GM21367 (cell line): ENCODE data around the gene CDK5.
A peak's percentile ranks its signal among the peaks of the same experiment; 100 is the strongest.
"Not testable (repeated sequence)": the region's sequence is repeated elsewhere in the genome, so short reads cannot be mapped to it uniquely, and the experiment has no call there.

ENCODE experiments used
- ATAC-seq: cut with Tn5 transposase; IDR thresholded peaks from one replicate; pipeline ENCODE4 v1.9.1; 2021; ENCODE audit not compliant: unreplicated experiment

Gene CDK5

DNA sequence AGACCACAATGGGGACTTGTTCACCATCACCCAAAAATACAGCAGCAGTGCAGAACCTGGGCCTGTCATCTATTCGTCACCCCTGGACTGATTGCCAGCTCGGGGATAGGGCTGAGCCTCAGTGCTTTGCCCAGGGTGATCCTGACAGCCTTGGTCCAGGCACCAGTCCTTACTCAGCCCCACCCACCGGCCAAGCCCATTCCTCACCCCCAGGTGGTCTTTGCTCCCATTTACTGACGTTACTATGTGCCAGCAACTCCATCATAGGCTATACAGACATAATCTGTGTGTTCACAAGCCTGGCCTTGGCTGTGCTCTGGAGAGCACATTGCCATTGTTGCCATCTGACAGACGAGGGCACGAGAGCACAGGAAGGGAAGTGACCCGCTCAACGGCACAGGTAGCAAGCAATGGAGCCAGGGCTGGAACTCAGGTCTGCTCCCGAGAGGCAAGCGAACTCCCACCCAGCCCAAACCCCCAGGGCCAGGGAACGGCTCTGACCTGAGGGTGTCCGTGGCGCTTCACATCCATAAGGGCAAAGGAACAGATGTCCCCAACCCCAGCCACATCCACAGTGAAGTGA, 40.2 kb downstream of the CDK5 start:
- no peak for ATAC-seq

DNA sequence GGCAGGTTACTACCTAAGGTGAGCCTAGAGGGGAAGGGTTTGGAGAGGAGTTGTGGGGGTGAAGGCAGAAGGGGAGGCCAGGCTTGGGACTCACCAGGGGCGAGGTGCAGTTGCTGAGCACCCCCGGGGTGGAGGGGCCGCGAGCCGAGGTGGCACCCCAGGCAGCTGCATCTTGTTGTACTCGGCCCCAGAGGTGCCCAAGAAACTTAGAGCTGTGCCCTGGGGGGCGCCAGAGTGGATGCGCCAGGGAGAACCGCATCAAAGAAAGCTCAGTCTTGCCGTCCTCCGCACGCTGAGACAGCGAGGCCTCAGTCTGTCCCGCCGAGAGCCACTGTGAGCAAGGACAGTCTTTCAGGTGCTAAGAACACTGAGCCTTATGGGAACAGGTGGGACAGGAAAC, 40.8 kb downstream of the CDK5 start:
- no peak for ATAC-seq

DNA sequence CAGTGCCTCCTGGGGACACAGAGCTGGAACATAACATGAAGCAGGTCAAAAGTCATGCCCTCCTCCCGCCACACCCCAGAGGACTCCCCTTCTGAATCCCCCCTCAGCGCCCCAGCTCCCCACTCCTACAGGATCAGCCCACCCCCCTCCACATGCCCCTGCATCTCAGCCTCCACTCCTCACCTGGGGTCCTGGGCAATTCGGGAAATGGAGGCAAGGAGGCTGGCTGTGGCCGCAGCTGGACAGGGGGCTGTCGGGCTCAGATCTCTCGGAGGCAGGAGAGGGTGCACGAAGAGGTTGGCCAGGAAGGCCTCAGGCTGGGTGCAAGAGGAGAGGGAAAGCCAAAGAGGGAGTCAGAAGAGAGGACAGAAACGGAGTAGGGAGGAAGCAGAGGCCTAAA, 41.2 kb downstream of the CDK5 start:
- no peak for ATAC-seq

DNA sequence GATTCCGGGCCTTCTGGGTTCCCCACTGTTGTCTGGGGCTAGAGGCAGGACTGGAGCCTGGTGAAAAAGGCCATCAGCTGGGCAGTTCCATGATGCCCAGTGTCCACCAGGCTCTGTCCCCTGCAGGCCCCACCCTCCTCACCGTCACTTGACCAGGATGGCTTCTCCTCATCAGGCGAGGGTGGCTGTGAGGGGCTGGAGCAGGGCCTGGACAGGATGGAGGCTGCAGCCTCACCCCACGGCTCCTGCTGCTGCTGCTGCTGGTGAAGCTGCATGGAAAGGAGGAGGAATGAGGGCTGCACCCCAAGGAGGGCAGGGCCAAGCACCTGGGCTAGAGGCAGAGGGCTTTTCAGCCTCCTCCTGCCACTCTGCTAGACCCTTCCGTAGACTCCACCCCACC, 41.7 kb downstream of the CDK5 start:
- ATAC-seq = no peak

DNA sequence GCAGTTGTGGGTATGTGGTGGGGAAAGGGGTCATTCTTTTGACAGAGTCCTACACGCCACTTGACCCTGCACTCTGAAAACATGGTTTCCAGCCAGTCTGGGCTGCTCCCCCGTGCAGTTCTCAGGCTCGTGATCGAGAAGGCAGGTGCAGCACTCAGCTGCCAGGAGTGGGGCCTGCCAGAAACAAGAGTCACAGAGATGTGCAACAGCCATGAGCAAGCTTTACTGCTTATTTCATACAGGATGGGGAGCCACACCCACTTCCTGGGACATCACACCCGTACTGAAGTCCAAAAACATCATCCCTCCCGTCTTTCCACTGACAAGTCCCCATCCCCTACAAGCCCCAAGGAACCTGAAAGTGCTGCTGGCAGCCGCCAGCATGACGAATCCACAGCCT, 42.7 kb downstream of the CDK5 start:
- no peak for ATAC-seq

DNA sequence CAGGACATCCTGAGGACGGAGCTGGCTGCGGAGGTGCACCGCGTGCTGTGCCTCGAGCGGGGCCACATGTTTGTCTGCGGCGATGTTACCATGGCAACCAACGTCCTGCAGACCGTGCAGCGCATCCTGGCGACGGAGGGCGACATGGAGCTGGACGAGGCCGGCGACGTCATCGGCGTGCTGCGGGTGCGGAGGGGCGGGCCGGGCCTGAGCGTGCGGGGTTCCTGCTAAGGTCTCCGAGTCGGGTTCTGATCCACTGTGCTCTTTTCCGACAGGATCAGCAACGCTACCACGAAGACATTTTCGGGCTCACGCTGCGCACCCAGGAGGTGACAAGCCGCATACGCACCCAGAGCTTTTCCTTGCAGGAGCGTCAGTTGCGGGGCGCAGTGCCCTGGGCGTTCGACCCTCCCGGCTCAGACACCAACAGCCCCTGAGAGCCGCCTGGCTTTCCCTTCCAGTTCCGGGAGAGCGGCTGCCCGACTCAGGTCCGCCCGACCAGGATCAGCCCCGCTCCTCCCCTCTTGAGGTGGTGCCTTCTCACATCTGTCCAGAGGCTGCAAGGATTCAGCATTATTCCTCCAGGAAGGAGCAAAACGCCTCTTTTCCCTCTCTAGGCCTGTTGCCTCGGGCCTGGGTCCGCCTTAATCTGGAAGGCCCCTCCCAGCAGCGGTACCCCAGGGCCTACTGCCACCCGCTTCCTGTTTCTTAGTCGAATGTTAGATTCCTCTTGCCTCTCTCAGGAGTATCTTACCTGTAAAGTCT, 43.8 kb downstream of the CDK5 start:
- peak; percentile 56 for ATAC-seq

DNA sequence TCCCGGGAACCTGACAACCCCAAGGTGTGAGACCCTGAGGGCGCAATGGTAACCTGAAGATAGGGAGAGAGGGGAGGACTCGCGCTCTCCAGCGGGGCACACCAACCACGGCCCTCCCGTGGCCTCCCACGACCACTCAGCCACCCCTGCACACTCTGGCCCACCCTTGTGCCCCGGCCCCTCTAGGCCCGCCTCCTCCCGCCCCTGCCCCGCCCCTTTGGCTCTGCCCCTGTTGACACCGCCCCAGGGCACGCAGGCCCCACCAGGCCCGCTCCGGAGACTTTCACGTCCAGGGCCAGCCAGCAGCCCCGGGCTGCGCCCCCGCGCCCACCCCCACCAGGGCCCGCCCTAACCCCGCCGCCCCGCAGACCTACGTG, 44.4 kb downstream of the CDK5 start:
- no peak for ATAC-seq

DNA sequence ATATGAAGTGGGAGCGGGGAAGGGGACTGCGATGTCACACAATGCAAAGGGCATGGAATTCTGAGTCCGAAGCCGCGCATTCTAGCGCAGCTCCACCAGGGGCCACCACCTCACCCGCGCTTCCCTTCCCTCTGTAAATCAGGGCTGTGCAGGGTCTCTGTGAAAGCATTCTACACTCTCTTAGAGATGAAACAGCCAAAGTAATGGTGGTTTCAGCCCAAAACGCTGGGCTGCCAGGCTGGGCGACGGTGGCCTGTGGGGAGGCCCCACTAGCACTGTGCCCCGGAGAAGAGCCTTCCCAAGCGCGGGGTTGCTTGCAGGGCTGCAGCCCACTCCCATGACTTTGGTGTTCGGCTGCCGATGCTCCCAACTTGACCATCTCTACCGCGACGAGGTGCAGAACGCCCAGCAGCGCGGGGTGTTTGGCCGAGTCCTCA, 44.8 kb downstream of the CDK5 start:
- no peak for ATAC-seq

DNA sequence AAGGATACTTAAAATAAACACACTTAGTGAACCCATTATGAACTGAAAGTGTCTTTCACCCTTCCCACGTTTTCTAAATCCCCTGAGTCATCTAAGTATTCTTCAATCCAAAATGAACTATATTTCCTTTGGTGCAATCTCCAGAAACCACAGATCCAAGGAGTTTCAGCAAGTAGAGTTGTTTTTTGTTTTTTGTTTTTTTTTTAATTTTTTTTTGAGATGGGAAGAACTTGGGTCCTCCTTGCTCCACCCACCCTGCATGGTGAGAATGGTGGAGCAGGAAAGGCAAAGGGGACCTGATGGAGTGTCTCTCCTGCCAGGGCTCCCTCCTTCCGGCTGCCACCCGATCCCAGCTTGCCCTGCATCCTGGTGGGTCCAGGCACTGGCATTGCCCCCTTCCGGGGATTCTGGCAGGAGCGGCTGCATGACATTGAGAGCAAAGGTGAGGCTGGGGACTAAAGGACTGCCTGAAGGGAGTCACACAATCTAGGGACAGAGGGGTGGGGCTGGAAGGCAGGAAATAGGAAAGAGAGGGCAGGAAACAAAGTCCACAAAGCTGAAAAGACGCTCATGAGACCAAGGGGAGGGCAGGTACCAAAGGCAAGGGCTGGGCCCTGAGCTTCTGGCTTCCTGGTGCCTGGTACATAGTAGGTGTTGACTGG, 45.5 kb downstream of the CDK5 start:
- no peak for ATAC-seq

DNA sequence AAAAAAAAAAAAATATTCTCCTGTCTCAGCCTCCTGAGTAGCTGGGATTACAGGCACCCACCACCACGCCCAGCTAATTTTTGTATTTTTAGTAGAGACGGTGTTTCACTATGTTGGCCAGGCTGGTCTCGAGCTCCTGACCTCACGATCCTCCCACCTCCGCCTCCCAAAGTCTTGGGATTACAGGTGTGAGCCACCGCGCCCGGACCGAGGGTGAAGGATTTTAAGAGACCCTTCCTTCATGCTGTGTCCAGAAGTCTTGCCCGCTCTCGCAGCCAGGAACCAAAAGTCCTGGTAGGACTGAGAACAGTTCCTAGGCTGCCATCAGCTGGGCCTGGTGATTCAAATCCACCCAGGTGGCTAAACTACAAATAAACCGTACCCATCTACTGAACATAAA, 46.1 kb downstream of the CDK5 start:
- not testable (repeated sequence) for ATAC-seq

DNA sequence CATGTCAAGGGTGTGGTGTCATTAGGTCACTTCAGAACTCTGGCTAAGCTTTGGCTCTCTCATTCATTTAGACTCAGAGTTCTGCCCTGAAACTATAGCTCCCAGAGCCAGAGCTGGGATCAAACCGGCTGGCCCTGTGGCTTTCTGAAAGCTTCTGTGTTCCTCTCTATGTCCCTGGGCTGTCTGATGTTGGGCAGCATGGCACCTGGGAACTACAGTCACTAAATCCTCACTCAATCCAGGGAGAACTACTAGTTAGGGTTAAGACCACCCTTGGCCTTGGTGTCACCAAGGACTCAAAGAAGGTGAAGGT, 46.6 kb downstream of the CDK5 start:
- no peak for ATAC-seq

DNA sequence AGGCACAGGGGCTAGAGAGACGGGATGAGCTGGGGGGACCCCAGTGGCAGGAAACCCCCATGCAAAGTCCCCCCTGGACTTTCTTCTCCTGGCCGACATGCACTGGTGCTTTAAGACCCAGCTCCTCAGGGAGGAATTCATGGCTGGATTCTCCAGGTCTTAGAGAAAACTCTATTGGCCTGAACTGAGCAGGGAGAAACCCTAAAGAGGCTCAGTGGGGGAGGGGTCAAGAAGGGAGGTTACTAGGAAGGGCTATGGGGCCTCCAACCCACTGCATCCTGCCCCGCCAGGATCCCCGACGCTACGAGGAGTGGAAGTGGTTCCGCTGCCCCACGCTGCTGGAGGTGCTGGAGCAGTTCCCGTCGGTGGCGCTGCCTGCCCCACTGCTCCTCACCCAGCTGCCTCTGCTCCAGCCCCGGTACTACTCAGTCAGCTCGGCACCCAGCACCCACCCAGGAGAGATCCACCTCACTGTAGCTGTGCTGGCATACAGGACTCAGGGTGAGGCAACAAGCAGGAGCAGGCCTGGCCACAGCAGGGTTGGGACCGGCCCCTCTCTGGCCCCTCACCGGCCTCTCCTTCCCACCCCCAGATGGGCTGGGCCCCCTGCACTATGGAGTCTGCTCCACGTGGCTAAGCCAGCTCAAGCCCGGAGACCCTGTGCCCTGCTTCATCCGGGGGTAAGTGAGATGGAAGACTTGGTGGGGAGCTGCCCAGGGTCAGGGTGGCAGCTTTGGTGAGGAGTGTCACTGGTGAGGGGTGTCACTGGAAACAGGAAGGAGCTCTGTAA, 47.2 kb downstream of the CDK5 start:
- no peak for ATAC-seq

DNA sequence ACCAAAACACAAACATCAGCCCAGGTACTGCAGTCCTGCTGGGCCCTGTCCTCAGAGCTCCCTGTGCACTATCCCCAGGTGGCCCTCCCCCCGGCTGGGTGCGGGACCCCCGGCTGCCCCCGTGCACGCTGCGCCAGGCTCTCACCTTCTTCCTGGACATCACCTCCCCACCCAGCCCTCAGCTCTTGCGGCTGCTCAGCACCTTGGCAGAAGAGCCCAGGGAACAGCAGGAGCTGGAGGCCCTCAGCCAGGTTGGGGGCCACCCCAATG, 47.7 kb downstream of the CDK5 start:
- no peak for ATAC-seq

DNA sequence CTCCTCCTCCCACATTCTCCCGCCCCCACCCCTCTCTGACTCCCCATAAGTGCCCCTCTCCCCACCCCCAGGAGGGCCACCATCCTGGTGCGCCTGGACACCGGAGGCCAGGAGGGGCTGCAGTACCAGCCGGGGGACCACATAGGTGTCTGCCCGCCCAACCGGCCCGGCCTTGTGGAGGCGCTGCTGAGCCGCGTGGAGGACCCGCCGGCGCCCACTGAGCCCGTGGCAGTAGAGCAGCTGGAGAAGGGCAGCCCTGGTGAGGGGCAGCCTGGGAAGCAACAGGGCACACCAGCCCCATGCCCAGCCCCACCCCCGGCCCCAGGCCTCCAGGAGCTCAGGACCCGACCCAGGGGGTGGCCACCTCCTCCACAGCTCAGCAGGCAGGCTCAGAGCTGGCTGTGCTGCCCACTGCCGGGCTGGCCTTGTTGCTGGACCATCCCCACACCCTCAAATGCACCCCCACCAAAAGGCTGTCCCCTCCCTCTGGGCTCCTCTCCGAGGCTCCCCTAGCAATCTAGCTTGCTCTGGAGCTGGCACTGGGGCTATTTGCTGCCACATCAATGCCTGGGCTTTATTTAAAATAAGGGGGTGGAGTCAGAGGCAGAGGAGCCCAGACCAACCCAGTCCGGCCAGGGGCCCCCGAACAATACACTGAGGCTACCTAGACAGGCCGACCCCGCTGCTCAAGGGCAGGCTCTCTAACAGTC, 48.2 kb downstream of the CDK5 start:
- no peak for ATAC-seq

DNA sequence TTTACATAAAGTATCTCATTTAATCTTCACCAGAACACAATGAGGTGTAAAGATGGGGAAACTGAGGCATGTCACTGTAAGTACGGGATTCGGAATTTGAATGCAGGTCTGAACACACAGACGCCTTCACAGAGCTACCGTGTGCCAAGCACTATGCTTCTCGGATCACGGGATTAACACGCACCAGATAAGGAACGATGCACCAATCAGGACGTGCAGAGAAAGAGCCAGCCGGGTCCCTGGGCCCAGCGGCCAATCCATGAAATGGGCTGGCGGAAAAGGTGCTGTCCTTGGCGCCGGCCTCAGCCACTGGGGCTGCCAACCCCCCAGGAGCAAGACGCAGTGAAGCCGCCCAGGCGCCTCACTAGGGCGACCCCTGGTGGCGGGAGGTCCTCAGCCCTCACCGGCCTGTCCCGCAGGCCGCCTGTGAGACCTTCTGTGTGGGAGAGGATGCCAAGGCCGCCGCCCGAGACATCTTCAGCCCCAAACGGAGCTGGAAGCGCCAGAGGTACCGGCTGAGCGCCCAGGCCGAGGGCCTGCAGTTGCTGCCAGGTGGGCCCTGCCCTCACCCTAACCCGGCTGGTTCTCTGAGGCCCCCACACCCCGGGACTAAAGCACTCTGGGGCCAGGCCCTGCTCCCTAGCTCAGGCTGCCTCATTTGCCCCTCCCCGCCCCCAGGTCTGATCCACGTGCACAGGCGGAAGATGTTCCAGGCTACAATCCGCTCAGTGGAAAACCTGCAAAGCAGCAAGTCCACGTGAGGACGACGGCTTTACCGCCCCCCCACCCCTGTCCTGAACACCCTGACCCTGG, 49.0 kb downstream of the CDK5 start:
- peak; percentile 67 for ATAC-seq

DNA sequence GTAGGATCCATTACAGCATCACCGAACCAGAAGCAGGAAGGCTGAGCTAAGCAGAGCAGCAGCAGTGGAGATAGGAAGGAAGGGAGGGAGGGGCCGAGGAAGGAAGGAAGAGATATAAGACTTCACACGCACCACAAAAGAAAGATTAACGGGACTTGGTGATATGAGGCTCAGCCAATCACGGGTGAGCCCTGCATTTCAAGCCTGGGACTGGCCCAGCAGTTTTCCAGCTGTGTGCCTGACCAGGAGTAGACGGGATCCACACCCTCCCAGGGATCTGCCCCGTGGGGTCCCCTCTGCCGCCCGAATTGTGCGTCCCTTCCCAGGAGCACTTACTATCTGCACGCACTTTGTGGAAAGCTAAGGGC, 49.6 kb downstream of the CDK5 start:
- no peak for ATAC-seq

DNA sequence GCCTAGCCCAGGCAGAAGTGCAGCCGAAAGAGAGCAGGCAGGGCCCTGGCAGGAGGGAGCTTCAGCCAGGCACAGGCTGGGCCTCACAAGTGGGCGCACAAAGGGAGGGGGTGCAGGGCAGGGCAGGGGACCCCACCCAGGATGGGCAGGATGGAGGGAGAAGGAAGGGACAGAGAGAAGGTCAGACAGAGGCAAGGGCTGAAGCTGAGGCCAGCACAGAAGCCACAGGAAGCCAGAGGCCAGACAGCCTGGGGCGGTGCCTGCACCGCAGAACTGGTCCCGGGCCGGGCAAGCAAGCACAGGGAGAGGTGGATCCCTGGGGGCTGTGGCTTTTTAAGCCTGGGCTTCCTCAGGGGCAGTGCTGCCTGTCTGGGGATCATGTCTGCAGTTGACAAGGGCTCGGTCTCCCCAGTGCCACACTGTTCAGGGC, 50.2 kb downstream of the CDK5 start:
- ATAC-seq = no peak

DNA sequence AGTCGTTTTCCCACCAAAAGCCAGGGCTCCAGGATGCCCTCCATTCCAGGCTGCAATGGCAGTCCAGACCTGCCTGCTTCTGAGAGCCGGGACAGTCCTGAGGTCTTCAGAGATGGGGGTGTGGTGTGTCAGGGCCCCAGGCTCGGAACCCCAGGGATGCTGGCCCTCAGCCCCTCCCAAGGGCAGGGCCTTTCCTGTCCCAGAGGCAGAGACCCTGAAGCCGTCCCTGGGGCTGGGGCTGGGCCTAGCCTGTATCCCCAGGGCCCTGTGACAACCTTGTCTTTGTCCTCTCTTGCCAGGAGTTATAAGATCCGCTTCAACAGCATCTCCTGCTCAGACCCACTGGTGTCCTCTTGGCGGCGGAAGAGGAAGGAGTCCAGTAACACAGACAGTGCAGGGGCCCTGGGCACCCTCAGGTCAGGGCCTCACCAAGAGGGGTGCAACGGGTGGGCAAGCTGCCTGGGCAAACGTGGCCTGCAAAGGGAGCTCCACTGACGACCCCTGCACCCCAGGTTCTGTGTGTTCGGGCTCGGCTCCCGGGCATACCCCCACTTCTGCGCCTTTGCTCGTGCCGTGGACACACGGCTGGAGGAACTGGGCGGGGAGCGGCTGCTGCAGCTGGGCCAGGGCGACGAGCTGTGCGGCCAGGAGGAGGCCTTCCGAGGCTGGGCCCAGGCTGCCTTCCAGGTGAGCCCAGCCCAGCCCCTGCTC, 51.0 kb downstream of the CDK5 start:
- no peak for ATAC-seq

DNA sequence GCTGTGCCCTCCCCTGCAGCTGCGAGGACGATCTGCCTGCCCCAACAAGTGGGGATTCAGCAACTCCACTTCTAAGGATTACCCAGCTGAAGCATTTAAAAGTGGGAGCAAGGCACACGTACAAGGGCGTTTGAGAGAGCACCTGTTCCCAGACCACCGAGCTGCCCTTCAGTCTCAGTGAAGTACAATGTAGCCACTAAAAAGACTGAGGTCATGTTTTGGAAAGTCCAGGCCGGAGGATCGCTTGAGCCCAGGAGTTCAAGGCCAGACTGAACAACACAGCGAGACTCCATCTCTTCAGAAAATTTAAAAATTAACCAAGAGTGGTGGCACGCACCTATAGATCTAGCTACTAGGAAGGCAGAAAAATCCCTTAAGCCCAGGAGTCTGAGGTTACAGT, 52.1 kb downstream of the CDK5 start:
- no peak for ATAC-seq
